Cerebellar cortex (tissue), 1 donor: ENCODE measurements around the gene DNAH3.
A peak's percentile ranks its signal among the peaks of the same experiment; 100 is the strongest.

Experiments
- DNase-seq: peaks from one replicate; pipeline ENCODE4 v3.0.0-alpha.2; 2015; ENCODE audit warnings: low spot score

Gene DNAH3

GRCh38 chr16:20944861-20945574 lies 205.6 kb downstream of the DNAH3 start:
- DNase-seq, result peak; percentile 24

- DNase-seq, result no peak
Measured at GRCh38 chr16:20942256-20942655, 208.4 kb downstream of the DNAH3 start.

DNA sequence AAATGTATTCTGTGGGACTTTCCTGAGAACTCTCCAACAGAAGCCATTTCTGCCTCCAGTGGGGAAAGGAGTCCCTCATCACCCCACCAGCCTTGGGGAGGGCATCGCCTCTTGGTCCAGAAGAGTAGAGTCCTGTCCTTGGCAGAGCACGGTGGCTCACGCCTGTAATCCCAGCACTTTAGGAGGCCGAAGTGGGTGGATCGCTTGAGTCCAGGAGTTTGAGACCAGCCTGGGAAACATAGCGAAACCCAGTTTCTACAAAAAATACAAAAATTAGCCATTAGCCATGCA lies 209.1 kb downstream of the DNAH3 start:
- DNase-seq, result no peak

DNA sequence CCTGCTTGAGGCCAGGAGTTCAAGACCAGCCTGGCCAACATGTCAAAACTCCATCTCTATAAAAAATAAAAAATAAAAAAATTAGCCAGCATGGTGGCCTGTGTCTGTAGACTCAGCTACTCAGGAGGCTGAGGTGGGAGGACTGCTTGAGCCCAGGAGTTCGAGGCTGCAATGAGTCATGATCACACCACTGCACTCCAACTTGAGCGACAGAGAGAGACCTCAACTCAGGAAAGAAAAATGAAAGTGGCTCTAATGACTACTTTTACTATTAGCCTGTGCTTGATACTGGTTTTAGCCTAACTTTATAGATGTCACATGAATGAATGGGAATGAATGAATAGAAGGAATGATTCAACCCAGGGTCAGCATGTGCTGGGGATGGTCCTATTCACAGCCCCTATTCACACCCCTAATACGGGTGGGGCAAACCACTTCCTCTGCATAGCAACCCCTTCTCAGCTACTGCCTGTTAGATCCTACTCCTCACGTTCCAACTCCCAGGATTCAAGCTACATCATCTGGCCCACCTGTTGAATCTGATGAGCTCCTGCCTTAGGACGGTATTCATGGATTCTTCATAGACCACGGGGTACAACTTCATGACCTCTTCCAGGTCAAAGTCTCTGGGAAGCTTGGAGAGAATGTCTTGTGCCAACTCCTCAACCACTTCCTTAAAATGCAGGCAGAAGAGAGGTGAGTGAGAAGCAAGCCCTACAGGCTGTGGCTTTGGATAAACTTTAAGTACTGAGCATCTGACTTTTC lies 209.6 kb downstream of the DNAH3 start:
- DNase-seq, result no peak

DNA sequence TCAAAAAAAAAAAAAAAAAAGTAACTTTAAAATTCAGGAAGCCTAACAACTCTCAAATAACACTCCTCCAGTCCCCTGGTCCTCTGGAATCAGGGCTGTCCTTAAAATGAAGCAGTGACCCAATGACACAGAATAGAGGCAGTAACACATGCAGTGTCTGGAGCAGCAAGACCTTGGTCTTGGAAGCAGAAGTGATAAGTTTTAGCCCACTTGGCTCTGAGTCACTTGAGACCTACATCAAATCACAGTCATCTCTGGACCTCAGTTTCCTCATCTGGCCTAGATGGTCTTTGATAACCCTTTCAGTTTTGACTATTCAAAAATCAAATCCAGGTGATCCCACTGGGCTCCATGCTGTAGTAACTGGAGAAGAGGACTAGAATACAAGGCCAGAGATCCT lies 211.0 kb downstream of the DNAH3 start:
- no peak for DNase-seq

GRCh38 chr16:20938426-20938825 lies 212.2 kb downstream of the DNAH3 start:
- no peak for DNase-seq

DNA sequence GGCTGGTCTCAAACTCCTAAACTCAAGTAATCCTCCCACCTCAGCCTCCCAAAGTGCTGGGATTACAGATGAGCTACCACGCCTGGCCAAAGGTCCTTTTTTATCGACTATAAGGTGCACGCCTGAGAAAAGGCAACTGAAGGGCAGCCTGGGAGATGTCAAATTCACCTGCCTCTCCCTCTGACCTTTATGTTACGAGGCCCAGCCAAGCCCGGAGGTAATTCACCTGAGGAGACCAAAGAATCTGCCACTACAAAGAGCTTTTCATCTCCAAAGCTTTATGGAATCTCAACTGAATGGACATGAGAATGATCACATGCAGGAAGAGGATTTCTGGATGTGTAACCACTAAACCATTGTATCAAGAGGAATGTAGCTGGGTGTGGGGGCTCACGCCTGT lies 212.9 kb downstream of the DNAH3 start:
- no peak for DNase-seq

DNA sequence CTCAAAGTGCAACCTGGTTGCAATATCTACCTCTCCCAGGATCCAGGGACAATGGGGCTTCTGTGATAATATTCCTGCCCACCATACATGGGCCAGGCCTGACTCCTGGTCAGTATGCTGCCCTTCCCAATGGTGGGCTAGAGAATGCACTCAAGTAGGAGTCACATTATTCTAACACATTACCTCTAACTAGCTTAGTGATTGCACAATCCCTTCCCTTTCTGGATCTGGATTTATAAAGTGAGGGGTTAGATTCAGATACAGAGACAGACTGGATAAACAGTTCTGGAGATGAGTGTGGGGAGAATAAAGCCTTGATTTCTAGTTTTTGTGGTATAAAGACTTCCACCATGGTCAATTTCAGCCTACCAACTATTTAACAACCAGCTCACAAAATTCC lies 217.1 kb downstream of the DNAH3 start:
- no peak for DNase-seq

GRCh38 chr16:20931066-20931600 lies 219.5 kb downstream of the DNAH3 start:
- no peak for DNase-seq

DNA sequence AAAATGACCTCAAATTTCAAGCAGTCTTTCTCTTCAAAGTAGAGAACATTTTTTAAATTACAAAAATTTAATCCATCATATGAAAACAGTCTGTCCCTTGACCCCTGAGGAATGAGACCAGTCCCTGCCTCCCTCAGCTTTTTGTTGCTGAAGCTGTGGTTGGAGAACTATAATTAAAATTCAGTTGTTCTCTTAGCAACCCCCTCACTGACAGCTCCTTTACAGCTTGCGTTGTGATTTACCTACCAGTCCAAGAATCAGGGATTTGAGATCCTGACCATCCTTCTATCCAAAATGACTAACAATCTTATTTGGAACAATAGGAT lies 220.3 kb downstream of the DNAH3 start:
- no peak for DNase-seq

DNA sequence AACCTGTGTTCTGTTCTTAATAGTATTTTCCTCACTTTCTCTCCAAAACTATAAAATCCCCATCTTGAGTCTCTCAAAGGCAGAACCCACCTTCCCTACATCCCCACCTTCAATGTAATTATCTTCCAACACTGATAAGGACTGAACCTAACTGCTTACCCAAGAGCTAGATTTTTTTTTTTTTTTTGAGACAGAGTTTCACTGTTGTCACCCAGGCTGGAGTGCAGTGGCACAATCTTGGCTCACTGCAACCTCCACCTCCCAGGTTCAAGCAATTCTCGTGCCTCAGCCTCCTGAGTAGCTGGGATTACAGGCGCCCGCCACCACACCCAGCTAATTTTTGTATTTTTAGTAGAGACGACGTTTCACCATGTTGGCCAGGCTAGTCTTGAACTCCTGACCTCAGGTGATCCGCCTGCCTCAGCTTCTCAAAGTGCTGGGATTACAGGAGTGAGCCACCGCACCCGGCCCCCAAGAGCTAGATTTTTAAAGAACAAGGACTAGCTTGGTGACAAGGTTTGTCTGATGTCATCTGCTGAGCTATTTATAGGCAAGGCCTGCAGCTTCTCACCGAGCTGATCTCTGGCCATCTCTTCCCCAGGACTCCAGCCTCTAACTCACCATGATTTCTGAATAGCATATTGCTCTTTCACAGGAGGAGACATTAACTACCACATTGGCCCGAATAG lies 220.8 kb downstream of the DNAH3 start:
- DNase-seq, result peak; percentile 96

DNA sequence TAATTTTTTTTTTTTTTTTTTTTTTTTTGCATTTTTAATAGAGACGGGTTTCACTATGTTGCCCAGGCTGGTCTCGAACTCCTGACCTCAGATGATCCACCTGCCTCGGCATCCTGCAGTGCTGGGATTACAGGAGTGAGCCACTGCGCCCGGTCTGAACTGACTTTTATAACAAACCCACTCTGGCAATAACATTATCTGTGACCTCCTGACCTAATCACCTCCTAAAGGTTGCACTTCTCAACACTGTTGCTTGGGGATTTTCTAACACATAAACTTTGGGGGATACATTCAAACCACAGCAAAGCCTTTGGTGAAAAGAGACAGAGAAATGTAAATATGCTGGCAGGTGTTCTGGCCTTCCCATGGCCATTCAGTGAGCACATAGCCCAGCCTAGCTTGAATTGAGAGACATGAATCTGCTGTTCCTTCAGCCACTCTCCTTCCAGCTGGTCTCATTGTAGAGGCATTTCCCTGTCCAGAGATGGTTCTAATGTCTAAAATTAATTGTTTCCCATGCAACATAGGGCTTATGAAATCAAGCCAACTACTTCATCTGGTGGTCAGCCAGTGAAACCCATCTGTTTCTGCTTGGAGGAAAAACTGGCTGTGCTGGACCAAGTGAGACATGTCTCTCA lies 221.8 kb downstream of the DNAH3 start:
- peak; percentile 92 for DNase-seq

DNA sequence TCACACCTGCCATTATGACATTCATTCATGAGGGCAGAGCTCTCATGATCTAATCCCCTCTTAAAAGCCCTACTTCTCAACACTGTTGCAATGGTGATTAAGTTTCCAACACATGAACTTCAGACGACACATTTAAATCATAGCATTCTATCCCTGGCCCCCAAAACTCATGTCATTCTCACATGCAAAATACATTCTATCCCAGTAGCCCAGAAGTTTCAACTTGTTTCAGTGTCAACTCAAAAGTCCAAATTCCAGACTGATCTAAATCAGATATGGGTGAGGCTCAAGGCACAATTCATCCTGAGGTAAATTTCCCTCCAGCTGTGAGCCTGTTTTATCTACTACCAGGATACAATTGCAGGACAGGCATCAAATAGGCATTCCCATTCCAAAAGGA lies 224.9 kb downstream of the DNAH3 start:
- DNase-seq, result no peak

DNA sequence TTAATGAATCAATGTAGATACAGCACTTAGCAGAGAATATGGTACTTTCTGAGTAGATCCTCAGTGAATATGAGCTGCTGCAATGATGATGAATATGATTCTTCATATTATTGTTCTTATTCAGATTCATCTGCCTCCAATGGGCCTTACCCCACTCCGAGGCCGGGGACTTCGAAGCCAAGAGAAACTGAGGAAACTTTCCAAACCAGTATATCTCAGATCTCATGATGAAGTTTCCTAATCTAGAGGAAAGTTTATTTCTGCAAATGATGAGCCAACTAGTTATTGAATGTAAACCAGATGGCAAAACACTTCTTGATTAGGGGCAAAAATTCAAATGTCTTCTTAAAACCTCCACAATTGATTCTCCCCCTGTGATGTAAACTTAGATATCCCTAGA lies 226.8 kb downstream of the DNAH3 start:
- no peak for DNase-seq

- no peak for DNase-seq
Measured at GRCh38 chr16:20920799-20921198, 229.8 kb downstream of the DNAH3 start.

- no peak for DNase-seq
Measured at GRCh38 chr16:20920091-20920490, 230.6 kb downstream of the DNAH3 start.

- DNase-seq, result no peak
Measured at GRCh38 chr16:20918486-20919239, 232.0 kb downstream of the DNAH3 start.

DNA sequence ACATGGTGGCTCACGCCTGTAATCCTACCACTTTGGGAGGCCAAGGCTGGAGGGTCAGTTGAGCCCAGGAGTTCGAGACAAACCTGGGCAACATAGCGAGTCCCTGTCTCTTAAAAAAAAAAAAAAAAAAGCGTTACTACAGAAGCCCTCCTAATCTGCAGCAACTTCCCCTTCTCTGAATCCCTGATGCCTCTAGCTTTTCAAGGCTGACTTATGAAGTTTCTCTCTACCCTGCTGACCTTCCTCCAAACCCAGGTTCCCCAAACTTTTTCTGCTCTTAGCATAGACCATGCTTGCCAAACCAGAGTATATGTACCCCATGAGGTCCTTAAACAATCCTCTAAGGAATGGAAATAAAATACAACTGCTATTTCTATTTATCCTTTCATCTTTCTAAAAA lies 233.7 kb downstream of the DNAH3 start:
- DNase-seq, result no peak

GRCh38 chr16:20916289-20916688 lies 234.4 kb downstream of the DNAH3 start:
- no peak for DNase-seq

GRCh38 chr16:20911361-20911760 lies 239.3 kb downstream of the DNAH3 start:
- DNase-seq, result no peak

DNA sequence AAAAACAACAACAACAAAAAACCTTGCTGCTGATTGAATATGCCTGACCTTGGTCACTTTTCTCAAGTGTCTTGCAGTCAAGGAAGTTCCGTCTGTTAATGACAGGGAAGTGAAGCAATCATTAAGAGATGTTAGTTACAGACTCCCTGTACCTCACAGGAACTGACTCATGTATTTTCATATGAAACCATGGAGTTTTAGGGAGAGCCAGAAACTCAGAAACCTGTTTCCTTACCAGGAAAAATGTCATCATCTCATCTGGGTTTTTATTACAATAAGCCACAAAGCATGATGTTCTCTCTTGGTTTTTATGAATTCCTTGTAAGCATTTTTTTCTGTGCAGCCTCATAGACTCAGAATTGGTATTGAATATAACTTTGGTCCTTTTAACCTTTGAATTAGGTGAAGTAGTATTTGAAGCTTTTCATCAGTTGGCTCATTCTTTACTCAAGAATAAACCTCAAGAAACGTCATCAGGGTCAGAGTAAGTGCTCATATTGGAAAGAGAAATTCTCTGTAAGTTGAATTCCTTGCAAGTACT lies 239.8 kb downstream of the DNAH3 start:
- no peak for DNase-seq
